Measurements from ENCODE around the gene CWC22. TPM values are rescaled to one million over a fixed set of nuclear protein-coding genes. Genes with fewer than 3 reads are reported as not detected.
"Not testable (repeated sequence)": the region's sequence is repeated elsewhere in the genome, so short reads cannot be mapped to it uniquely, and the experiment has no call there.

CWC22 gene
- total RNA-seq, 2 donors from 2014 or later, result 13.4 to 18.4 TPM

DNA sequence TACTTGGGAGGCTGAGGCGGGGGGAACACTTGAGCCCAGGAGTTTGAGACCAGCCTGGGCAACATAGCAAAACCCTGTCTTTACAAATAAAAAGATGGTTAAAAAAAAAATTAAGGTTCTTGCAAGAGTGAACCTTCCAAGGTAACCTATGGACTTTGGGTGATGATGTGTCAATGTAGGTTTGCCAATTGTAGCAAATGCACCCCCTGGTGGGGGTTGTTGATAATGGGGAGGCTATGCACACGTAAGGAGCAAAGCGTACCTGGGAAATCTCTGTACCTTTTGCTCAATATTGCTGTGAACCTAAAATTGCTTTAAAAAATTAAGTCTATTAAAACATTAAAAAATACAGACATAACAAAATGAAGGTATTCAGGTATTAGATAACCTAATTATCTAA, 70.4 kb downstream of the CWC22 start:
- peak; percentile 45 for DNase-seq
- Histone ChIP-seq H3K9ac (ENCODE audit: low read depth in 2 of 2, low read length in 2 of 2) (no peak overlapping the region), H3K9me3 (no peaks in the 10 kb centered on the region), H3K4me1 (no peaks in the 10 kb centered on the region), H3K27ac (no peak overlapping the region), H3K27me3 (no peaks in the 10 kb centered on the region), H3K36me3 (no peaks in the 10 kb centered on the region), H3K4me3 (no peak overlapping the region)
- intact Hi-C loops (cut with DNase I), result no loop called here
- TF ChIP-seq, protein P1, sequence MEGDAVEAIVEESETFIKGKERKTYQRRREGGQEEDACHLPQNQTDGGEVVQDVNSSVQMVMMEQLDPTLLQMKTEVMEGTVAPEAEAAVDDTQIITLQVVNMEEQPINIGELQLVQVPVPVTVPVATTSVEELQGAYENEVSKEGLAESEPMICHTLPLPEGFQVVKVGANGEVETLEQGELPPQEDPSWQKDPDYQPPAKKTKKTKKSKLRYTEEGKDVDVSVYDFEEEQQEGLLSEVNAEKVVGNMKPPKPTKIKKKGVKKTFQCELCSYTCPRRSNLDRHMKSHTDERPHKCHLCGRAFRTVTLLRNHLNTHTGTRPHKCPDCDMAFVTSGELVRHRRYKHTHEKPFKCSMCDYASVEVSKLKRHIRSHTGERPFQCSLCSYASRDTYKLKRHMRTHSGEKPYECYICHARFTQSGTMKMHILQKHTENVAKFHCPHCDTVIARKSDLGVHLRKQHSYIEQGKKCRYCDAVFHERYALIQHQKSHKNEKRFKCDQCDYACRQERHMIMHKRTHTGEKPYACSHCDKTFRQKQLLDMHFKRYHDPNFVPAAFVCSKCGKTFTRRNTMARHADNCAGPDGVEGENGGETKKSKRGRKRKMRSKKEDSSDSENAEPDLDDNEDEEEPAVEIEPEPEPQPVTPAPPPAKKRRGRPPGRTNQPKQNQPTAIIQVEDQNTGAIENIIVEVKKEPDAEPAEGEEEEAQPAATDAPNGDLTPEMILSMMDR (IDR thresholded peaks at IDR 0.05), result peak; percentile 25

DNA sequence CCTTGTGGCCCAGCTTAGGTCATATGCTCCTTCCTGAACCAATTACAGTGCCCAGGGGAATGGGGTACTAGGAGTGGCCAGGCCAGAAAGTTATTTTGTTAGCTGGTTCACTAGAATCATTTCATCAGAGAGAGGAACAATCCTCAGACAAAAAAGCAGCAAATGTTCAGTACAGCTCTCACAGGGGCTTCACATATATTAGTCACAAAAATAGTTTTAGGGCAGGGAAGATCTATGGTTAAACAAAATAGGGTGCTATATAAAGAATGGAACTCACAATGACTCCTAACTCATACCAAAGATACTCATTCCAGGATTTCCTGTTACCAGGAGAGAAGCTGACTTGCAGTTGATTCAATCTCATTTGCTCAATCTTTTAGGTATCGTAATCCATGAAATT, 71.0 kb downstream of the CWC22 start:
- no peaks in the 10 kb centered on the region for H3K36me3 ChIP-seq
- H3K4me1 ChIP-seq, result no peaks in the 10 kb centered on the region
- no peaks in the 10 kb centered on the region for H3K27me3 ChIP-seq
- no peak overlapping the region for H3K9ac ChIP-seq (ENCODE audit: low read depth in 2 of 2, low read length in 2 of 2)
- intact Hi-C loops (cut with DNase I), result no loop called here
- TF ChIP-seq, protein P1 (IDR thresholded peaks at IDR 0.05), result no peak
- no peak for DNase-seq
- H3K27ac ChIP-seq, result no peak overlapping the region
- no peak overlapping the region for H3K4me3 ChIP-seq
- no peaks in the 10 kb centered on the region for H3K9me3 ChIP-seq

DNA sequence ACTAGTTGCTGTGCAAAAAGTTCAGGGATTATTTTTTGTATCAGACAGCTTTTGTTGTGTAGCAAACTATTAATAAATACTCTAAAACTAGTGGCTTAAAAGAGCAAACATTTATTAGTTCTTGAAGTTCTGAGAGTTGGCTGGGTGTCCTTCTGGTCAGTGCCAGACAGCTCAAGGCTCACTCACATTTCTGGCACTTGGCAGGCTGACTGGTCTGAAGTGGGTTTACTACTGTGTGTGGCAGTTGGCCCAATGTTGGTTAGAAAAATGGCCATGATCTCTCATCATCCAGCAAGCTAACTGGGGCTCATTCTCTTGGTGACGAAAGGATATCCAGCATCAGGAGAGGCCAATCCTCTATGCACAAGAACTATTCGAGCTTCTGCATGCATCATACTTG, 74.3 kb downstream of the CWC22 start:
- Histone ChIP-seq H3K27ac (no peak overlapping the region), H3K27me3 (no peaks in the 10 kb centered on the region), H3K9ac (ENCODE audit: low read depth in 2 of 2, low read length in 2 of 2) (no peak overlapping the region), H3K4me1 (no peaks in the 10 kb centered on the region), H3K4me3 (no peak overlapping the region), H3K36me3 (no peaks in the 10 kb centered on the region), H3K9me3 (no peaks in the 10 kb centered on the region)
- TF ChIP-seq, protein P1 (IDR thresholded peaks at IDR 0.05), result no peak
- intact Hi-C loops (cut with DNase I), result no loop called here
- no peak for DNase-seq

DNA sequence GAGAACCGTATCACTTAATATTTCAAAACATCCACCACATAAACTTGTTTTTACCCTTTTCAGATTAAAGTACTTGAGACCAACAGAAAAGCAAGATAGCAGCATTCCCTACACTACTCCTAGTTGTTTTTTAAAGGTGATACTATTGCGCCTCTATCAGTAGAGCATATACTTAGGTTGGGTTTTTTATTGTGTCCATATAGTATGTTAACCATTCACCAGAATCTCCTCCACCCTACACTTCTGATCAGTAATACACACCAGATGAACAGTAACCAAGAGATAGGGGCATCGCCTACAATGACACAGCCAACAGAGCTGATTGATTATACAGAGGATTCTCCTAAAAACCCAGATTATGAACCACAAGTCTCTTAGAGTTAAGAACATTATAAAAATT, 75.6 kb downstream of the CWC22 start:
- DNase-seq, result no peak

DNA sequence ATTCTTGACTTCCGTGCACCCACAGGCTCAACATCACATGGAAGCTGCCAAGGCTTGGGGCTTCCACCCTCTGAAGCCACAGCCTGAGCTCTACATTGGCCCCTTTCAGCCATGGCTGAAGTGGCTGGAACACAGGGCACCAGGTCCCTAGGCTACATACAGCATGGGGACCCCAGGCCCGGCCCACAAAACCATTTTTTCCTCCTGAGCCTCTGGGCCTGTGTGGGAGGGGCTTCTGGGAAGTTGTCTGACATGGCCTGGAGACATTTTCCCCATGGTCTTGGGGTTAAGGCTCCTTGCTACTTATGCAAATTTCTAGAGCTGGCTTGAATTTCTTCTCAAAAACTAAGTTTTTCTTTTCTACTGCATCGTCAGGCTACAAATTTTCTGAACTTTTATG, 77.1 kb downstream of the CWC22 start:
- H3K9me3 ChIP-seq; H3K27ac ChIP-seq; H3K9ac ChIP-seq (ENCODE audit: low read depth in 2 of 2, low read length in 2 of 2); intact Hi-C loops (cut with DNase I); H3K36me3 ChIP-seq; H3K4me3 ChIP-seq; DNase-seq; H3K27me3 ChIP-seq; H3K4me1 ChIP-seq: not testable (repeated sequence)

More for the DNA sequence above, 75.6 kb downstream of the CWC22 start:
- no peaks in the 10 kb centered on the region for H3K9me3 ChIP-seq
- intact Hi-C loops (cut with DNase I), result no loop called here
- TF ChIP-seq, protein P1 (IDR thresholded peaks at IDR 0.05), result no peak
- H3K27ac ChIP-seq, result peak overlapping the region; percentile 50
- H3K4me1 ChIP-seq, result no peaks in the 10 kb centered on the region
- no peak overlapping the region for H3K4me3 ChIP-seq
- no peaks in the 10 kb centered on the region for H3K36me3 ChIP-seq
- no peaks in the 10 kb centered on the region for H3K27me3 ChIP-seq
- H3K9ac ChIP-seq (ENCODE audit: low read depth in 2 of 2, low read length in 2 of 2), result no peak overlapping the region

DNA sequence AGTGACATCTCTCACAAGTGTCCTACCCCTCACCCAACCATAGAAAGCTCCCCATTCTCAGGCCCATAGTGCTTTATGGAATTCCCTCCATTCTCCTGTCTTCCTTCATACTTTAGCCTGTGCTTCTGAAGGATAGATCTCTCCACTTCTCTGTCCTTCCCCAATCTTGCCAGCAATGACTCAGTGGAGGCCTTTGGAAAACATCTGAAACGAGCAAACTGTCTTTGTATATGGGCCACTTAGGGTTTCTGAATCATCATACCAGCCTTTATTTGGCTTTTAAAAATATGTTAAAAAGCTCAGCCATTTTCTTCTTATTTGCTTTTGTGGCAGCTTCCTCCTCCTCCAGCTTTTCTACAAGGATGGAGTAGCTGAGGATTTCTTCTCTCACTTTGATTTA, 80.1 kb downstream of the CWC22 start:
- Histone ChIP-seq H3K9ac (ENCODE audit: low read depth in 2 of 2, low read length in 2 of 2) (no peak overlapping the region), H3K9me3 (no peaks in the 10 kb centered on the region), H3K27ac (no peak overlapping the region), H3K4me1 (no peaks in the 10 kb centered on the region), H3K27me3 (no peaks in the 10 kb centered on the region), H3K36me3 (no peaks in the 10 kb centered on the region), H3K4me3 (no peak overlapping the region)
- DNase-seq, result no peak
- intact Hi-C loops (cut with DNase I), result no loop called here
- TF ChIP-seq, protein P1 (IDR thresholded peaks at IDR 0.05), result no peak
